Dendritic cell treated with granulocyte-macrophage colony-stimulating factor and Interleukin-4, amounts not matched to agents 40 ng/mL and 50 ng/mL, for 4 days (primary cell): Measurements from ENCODE around the gene MEOX1.

Experiments used
- H3K27ac Mint-ChIP-seq: one replicate; pipeline ENCODE4 v1.8.0; 2022; ENCODE audit warnings: mild to moderate bottlenecking, mixed read lengths
- H3K27me3 Mint-ChIP-seq: one replicate; pipeline ENCODE4 v1.8.0; 2022; ENCODE audit warnings: mild to moderate bottlenecking, mixed read lengths
- H3K36me3 Mint-ChIP-seq: one replicate; pipeline ENCODE4 v1.8.0; 2022; ENCODE audit warnings: low read depth, mixed read lengths
- H3K4me1 Mint-ChIP-seq: one replicate; pipeline ENCODE4 v1.8.0; 2022; ENCODE audit warnings: low read depth, mixed read lengths
- H3K4me3 Mint-ChIP-seq: one replicate; pipeline ENCODE4 v1.8.0; 2022; ENCODE audit warnings: mild to moderate bottlenecking, moderate library complexity, mixed read lengths
- H3K9me3 Mint-ChIP-seq: one replicate; pipeline ENCODE4 v1.8.0; 2022; ENCODE audit warnings: mixed read lengths
- intact Hi-C: fragments of 100-400 bp; cut with micrococcal nuclease; formaldehyde crosslinking; loops from one replicate; pipeline ENCODE4 v1.15.0; 2022

MEOX1 gene

GRCh38 chr17:43671755-43672519 is 10.2 kb upstream of the MEOX1 start:
- Mint-ChIP-seq H3K36me3 (no peaks in the 10 kb centered on the region), H3K27me3 (peaks cover 11% of the 10 kb centered on the region), H3K27ac (no peak overlapping the region), H3K9me3 (no peaks in the 10 kb centered on the region), H3K4me3 (no peak overlapping the region), H3K4me1 (peaks cover 20% of the 10 kb centered on the region)
- intact Hi-C loops: no loop called here

- Mint-ChIP-seq H3K27me3 (peaks cover 9% of the 10 kb centered on the region), H3K4me1 (peaks cover 12% of the 10 kb centered on the region), H3K36me3 (no peaks in the 10 kb centered on the region), H3K9me3 (no peaks in the 10 kb centered on the region), H3K27ac (no peak overlapping the region), H3K4me3 (no peak overlapping the region)
- intact Hi-C loops: no loop called here
Observed at GRCh38 chr17:43671031-43671692, 9.4 kb upstream of the MEOX1 start.

- Mint-ChIP-seq H3K4me3 (no peak overlapping the region), H3K9me3 (no peaks in the 10 kb centered on the region), H3K36me3 (no peaks in the 10 kb centered on the region), H3K27me3 (peaks cover 8% of the 10 kb centered on the region), H3K4me1 (peaks cover 7% of the 10 kb centered on the region), H3K27ac (no peak overlapping the region)
- intact Hi-C loops: no loop called here
Observed at GRCh38 chr17:43670645-43671030, 8.9 kb upstream of the MEOX1 start.

- Mint-ChIP-seq H3K27ac (no peak overlapping the region), H3K4me1 (peaks cover 1% of the 10 kb centered on the region), H3K27me3 (peaks cover 5% of the 10 kb centered on the region), H3K9me3 (no peaks in the 10 kb centered on the region), H3K4me3 (no peak overlapping the region), H3K36me3 (no peaks in the 10 kb centered on the region)
- intact Hi-C loops: no loop called here
Observed at GRCh38 chr17:43669971-43670644, 8.4 kb upstream of the MEOX1 start.

GRCh38 chr17:43667947-43668348 is 6.2 kb upstream of the MEOX1 start:
- peaks cover 3% of the 10 kb centered on the region for H3K27me3 Mint-ChIP-seq
- no peaks in the 10 kb centered on the region for H3K4me1 Mint-ChIP-seq
- intact Hi-C loops: no loop called here
- no peaks in the 10 kb centered on the region for H3K36me3 Mint-ChIP-seq
- no peaks in the 10 kb centered on the region for H3K9me3 Mint-ChIP-seq
- no peak overlapping the region for H3K4me3 Mint-ChIP-seq
- no peak overlapping the region for H3K27ac Mint-ChIP-seq

GRCh38 chr17:43667506-43667905 is 5.8 kb upstream of the MEOX1 start:
- H3K27me3 Mint-ChIP-seq: peaks cover 7% of the 10 kb centered on the region
- H3K36me3 Mint-ChIP-seq: no peaks in the 10 kb centered on the region
- no peak overlapping the region for H3K4me3 Mint-ChIP-seq
- H3K9me3 Mint-ChIP-seq: no peaks in the 10 kb centered on the region
- intact Hi-C loops: no loop called here
- no peak overlapping the region for H3K27ac Mint-ChIP-seq
- H3K4me1 Mint-ChIP-seq: no peaks in the 10 kb centered on the region

GRCh38 chr17:43665937-43666236 is 4.2 kb upstream of the MEOX1 start:
- no peaks in the 10 kb centered on the region for H3K9me3 Mint-ChIP-seq
- H3K4me1 Mint-ChIP-seq: no peaks in the 10 kb centered on the region
- H3K27me3 Mint-ChIP-seq: peaks cover 20% of the 10 kb centered on the region
- H3K36me3 Mint-ChIP-seq: no peaks in the 10 kb centered on the region
- intact Hi-C loops: no loop called here
- H3K4me3 Mint-ChIP-seq: no peak overlapping the region
- H3K27ac Mint-ChIP-seq: no peak overlapping the region

- H3K27ac Mint-ChIP-seq: no peak overlapping the region
- peaks cover 20% of the 10 kb centered on the region for H3K27me3 Mint-ChIP-seq
- H3K9me3 Mint-ChIP-seq: no peaks in the 10 kb centered on the region
- H3K36me3 Mint-ChIP-seq: no peaks in the 10 kb centered on the region
- intact Hi-C loops: no loop called here
- H3K4me3 Mint-ChIP-seq: no peak overlapping the region
- no peaks in the 10 kb centered on the region for H3K4me1 Mint-ChIP-seq
Observed at GRCh38 chr17:43665084-43665936, 3.6 kb upstream of the MEOX1 start.

- Mint-ChIP-seq H3K9me3 (no peaks in the 10 kb centered on the region), H3K27me3 (peaks cover 20% of the 10 kb centered on the region), H3K27ac (no peak overlapping the region), H3K4me1 (no peaks in the 10 kb centered on the region), H3K4me3 (no peak overlapping the region), H3K36me3 (no peaks in the 10 kb centered on the region)
- intact Hi-C loops: no loop called here
Observed at GRCh38 chr17:43664096-43664495, 2.4 kb upstream of the MEOX1 start.

GRCh38 chr17:43663383-43663782 is 1.7 kb upstream of the MEOX1 start:
- Mint-ChIP-seq H3K36me3 (no peaks in the 10 kb centered on the region), H3K27ac (no peak overlapping the region), H3K9me3 (no peaks in the 10 kb centered on the region), H3K4me1 (no peaks in the 10 kb centered on the region), H3K27me3 (peaks cover 20% of the 10 kb centered on the region), H3K4me3 (no peak overlapping the region)
- intact Hi-C loops: no loop called here

- Mint-ChIP-seq H3K27me3 (peaks cover 20% of the 10 kb centered on the region), H3K4me1 (peaks cover 2% of the 10 kb centered on the region), H3K9me3 (no peaks in the 10 kb centered on the region), H3K4me3 (no peak overlapping the region), H3K27ac (no peak overlapping the region), H3K36me3 (no peaks in the 10 kb centered on the region)
- intact Hi-C loops: no loop called here
Observed at GRCh38 chr17:43662413-43663141, 855 bp upstream of the MEOX1 start.

GRCh38 chr17:43660816-43661493 is 767 bp downstream of the MEOX1 start:
- peaks cover 24% of the 10 kb centered on the region for H3K27me3 Mint-ChIP-seq
- no peak overlapping the region for H3K27ac Mint-ChIP-seq
- intact Hi-C loops: no loop called here
- H3K4me1 Mint-ChIP-seq: peaks cover 18% of the 10 kb centered on the region
- no peaks in the 10 kb centered on the region for H3K36me3 Mint-ChIP-seq
- H3K4me3 Mint-ChIP-seq: no peak overlapping the region
- no peaks in the 10 kb centered on the region for H3K9me3 Mint-ChIP-seq
